Measurements from ENCODE around the gene PLCB4. TPM values are rescaled to one million over a fixed set of nuclear protein-coding genes. Genes with fewer than 3 reads are reported as not detected.

Gene PLCB4
- polyA plus RNA-seq, 1 of the 3 experiments (the other 2 are of a cell fraction), result 5.5 TPM

GRCh38 chr20:9260027-9260426 lies 191.1 kb downstream of the PLCB4 start:
- H2AFZ ChIP-seq (ENCODE audit: low read depth), result no peak overlapping the region
- POLR2A ChIA-PET, result no interaction called here
- H4K20me1 ChIP-seq (ENCODE audit: insufficient read depth), result no peaks in the 10 kb centered on the region
- H3K9me2 ChIP-seq, result no peaks in the 10 kb centered on the region
- H3K27ac ChIP-seq (ENCODE audit: low read depth in 2 of 2, low read length in 1 of 2), result no peak overlapping the region
- no peaks in the 10 kb centered on the region for H3K36me3 ChIP-seq (replicated peaks in 1 of 2; ENCODE audit: control insufficient read depth in 1 of 2, insufficient read depth in 2 of 2, low read length in 1 of 2)
- H3K4me2 ChIP-seq, result no peak overlapping the region
- H3K79me2 ChIP-seq (ENCODE audit: insufficient read depth), result no peaks in the 10 kb centered on the region
- H3K27me3 ChIP-seq (ENCODE audit: insufficient read depth), result no peaks in the 10 kb centered on the region
- H3K9me3 ChIP-seq, result no peaks in the 10 kb centered on the region
- H3K9ac ChIP-seq, result no peak overlapping the region
- no peak for DNase-seq
- peaks cover 0 to 4% of the 10 kb centered on the region in 2 experiments; a peak in 3 of 4 replicates for H3K4me1 ChIP-seq (ENCODE audit: control insufficient read depth in 1 of 2, insufficient read depth in 2 of 2, low read depth in 1 of 2, low read length in 1 of 2)
- H3K4me3 ChIP-seq (ENCODE audit: low read depth in 2 of 2, low read length in 1 of 2), result no peak overlapping the region
- CTCF ChIA-PET, result no interaction called here
- TF ChIP-seq NRF1 (IDR thresholded peaks at IDR 0.05; ENCODE audit: low read depth, low read length) (no peak), TCF12 (IDR thresholded peaks at IDR 0.05) (no peak), REST (IDR thresholded peaks at IDR 0.05; ENCODE audit: low read depth, low read length) (no peak)
- TF ChIP-seq, protein P1, sequence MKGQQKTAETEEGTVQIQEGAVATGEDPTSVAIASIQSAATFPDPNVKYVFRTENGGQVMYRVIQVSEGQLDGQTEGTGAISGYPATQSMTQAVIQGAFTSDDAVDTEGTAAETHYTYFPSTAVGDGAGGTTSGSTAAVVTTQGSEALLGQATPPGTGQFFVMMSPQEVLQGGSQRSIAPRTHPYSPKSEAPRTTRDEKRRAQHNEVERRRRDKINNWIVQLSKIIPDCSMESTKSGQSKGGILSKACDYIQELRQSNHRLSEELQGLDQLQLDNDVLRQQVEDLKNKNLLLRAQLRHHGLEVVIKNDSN (IDR thresholded peaks at IDR 0.05; ENCODE audit: borderline replicate concordance, low read depth), result no peak
- TF ChIP-seq, protein P2, sequence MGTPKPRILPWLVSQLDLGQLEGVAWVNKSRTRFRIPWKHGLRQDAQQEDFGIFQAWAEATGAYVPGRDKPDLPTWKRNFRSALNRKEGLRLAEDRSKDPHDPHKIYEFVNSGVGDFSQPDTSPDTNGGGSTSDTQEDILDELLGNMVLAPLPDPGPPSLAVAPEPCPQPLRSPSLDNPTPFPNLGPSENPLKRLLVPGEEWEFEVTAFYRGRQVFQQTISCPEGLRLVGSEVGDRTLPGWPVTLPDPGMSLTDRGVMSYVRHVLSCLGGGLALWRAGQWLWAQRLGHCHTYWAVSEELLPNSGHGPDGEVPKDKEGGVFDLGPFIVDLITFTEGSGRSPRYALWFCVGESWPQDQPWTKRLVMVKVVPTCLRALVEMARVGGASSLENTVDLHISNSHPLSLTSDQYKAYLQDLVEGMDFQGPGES (IDR thresholded peaks at IDR 0.05; ENCODE audit: low read depth, low read length), result no peak
- no peaks in the 10 kb centered on the region for H3F3A ChIP-seq (replicated peaks; ENCODE audit: insufficient read depth)

GRCh38 chr20:9261781-9262180 lies 192.9 kb downstream of the PLCB4 start:
- CTCF ChIA-PET, result interaction anchor here (1.0 kb wide), 1 partner anchor 9 kb away, joined by 3 read pairs; no protein-coding TSS in a partner anchor
- no peak overlapping the region for H3K4me2 ChIP-seq
- H3K27ac ChIP-seq (ENCODE audit: low read depth in 2 of 2, low read length in 1 of 2), result no peak overlapping the region
- H3K79me2 ChIP-seq (ENCODE audit: insufficient read depth), result no peaks in the 10 kb centered on the region
- TF ChIP-seq REST (IDR thresholded peaks at IDR 0.05; ENCODE audit: low read depth, low read length) (no peak), FOXJ3 (CRISPR knock-in tag; IDR thresholded peaks at IDR 0.05) (no peak), CHD2 (IDR thresholded peaks at IDR 0.05; ENCODE audit: low read length, partially characterized antibody) (no peak), FOSL2 (IDR thresholded peaks at IDR 0.05; ENCODE audit: borderline replicate concordance, low read depth) (no peak)
- TF ChIP-seq, protein P3, sequence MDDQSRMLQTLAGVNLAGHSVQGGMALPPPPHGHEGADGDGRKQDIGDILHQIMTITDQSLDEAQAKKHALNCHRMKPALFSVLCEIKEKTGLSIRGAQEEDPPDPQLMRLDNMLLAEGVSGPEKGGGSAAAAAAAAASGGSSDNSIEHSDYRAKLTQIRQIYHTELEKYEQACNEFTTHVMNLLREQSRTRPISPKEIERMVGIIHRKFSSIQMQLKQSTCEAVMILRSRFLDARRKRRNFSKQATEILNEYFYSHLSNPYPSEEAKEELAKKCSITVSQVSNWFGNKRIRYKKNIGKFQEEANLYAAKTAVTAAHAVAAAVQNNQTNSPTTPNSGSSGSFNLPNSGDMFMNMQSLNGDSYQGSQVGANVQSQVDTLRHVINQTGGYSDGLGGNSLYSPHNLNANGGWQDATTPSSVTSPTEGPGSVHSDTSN (IDR thresholded peaks at IDR 0.05), result no peak
- DNase-seq, result no peak
- no peak overlapping the region for H3K4me3 ChIP-seq (ENCODE audit: low read depth in 2 of 2, low read length in 1 of 2)
- no peak overlapping the region for H2AFZ ChIP-seq (ENCODE audit: low read depth)
- H3K9me3 ChIP-seq, result no peaks in the 10 kb centered on the region
- no peak overlapping the region for H3K9ac ChIP-seq
- no peaks in the 10 kb centered on the region for H3K9me2 ChIP-seq
- peaks cover 0 to 4% of the 10 kb centered on the region in 2 experiments; a peak in 3 of 4 replicates for H3K4me1 ChIP-seq (ENCODE audit: control insufficient read depth in 1 of 2, insufficient read depth in 2 of 2, low read depth in 1 of 2, low read length in 1 of 2)
- no peaks in the 10 kb centered on the region for H3K27me3 ChIP-seq (ENCODE audit: insufficient read depth)
- no peaks in the 10 kb centered on the region for H3K36me3 ChIP-seq (replicated peaks in 1 of 2; ENCODE audit: control insufficient read depth in 1 of 2, insufficient read depth in 2 of 2, low read length in 1 of 2)
- POLR2A ChIA-PET, result no interaction called here
- H4K20me1 ChIP-seq (ENCODE audit: insufficient read depth), result no peaks in the 10 kb centered on the region
- WGBS (ENCODE audit: low lambda C conversion rate), result 97% methylated on average over 2 of the region's 2 CpGs
- no peaks in the 10 kb centered on the region for H3F3A ChIP-seq (replicated peaks; ENCODE audit: insufficient read depth)

All from SK-N-SH (cell line).